Measurements from ENCODE around the gene AUTS2.

Gene AUTS2

DNA sequence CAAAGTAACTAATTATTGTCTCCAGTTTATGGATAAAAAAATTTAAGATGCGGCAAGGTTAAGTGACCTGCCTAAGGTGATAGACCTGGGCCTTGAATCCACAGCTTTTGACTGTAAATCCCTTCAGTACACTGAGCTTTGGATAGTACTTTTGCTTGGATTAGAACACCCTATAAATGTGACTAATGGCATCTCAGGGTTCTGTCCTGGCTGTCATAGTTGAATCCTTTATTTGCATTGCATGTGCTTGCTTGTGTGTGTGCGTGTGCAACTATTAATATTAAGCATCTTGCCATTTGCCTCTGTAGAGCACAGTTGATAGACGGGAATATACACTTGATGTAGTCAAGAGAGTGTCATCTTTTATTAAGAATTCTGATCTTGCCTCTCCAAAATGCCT lies 228.0 kb downstream of the AUTS2 start:
- no peak for FAIRE-seq

DNA sequence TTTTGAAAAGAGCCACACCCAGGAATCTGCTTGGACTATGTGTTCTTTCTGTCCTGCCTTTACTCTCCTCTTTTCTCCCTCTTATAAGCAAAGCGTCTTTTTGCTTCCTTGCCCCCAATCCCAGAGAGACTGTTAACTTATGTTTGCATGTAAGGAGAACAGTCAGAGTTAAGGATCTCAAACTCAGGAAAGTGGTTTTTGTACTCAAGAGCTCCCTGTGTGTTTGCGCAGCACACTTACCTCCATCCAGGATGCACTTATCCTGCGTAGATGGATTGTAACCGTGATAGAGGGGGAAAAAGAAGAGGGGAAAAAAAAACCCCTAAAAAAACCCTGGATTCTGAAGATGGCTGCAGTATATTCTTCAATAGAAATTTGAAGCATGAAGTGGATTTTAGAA lies 228.9 kb downstream of the AUTS2 start:
- no peak for FAIRE-seq

DNA sequence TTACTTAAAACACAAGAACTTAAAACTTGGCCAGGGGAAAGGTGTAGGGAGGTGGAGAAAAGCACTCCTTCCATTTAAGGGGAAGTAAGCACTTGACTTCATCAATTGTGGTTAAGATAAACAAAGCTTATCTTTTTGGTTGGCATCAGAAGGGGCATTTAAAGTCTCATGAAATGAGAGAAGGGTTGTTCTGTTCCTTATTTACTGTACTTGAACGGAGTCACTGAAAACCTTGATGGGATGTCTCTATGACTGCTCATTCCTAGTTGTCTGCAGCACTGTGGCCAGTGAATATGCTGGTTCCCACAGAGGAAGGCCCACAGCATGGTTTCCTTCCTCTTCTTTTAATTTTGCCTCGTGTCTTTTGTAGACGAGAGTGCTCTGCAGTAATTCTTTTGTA lies 229.3 kb downstream of the AUTS2 start:
- FAIRE-seq = no peak

DNA sequence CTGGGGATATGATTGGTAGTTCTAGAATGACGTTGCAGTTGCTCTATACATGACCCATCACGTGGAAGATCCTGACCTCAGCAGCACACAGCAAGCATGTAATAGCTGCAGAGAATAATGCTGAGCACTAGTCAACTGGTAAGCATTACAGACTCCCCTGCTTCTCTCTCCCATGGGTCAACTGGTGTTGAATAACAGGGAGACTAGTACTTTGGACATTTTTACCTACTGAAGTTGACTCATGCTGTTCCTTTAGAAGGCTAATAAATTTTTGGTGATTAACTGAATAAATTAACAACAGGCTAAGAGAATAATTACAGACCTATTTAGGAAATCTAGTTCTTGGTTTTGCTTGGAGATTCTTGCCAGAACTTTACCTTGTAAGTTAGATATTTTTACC lies 234.1 kb downstream of the AUTS2 start:
- no peak for FAIRE-seq

DNA sequence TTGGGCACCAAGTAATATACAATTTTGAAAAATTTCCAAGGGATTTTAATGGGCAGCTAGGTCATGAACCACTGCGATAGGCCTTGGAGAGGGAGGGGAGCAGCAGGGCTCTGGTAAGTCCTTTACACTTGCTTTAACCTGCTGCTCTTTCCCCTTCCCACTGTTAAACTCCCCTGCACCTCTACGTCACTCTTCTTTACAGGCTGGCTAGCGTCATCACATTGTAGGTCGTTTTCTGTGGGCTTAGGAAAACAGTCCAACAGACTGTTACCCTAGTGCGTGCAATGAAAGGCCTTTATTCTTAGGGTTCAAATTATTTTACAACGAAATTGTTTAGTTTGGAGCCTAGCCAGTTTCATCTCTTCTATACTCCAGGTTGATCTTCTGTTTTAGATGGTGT lies 235.7 kb downstream of the AUTS2 start:
- no peak for FAIRE-seq

DNA sequence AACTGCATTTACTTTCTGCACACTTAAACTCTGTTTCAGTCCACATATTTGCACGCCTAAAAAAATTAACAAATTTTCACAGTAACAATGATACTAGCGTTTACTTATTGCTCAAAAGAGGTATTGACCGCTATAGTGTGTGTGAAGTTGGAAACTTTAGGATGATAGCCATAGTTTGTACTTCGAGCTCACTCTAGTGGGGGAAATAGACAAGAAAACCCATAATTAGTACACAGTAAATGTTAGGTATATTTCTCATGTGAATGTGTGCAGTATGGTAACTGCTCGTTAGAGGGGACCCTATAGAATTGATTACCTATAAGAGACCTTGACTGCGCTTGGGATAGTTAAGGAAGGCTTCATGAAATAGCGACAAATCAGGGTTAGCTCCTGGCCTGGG lies 238.4 kb downstream of the AUTS2 start:
- no peak for FAIRE-seq

DNA sequence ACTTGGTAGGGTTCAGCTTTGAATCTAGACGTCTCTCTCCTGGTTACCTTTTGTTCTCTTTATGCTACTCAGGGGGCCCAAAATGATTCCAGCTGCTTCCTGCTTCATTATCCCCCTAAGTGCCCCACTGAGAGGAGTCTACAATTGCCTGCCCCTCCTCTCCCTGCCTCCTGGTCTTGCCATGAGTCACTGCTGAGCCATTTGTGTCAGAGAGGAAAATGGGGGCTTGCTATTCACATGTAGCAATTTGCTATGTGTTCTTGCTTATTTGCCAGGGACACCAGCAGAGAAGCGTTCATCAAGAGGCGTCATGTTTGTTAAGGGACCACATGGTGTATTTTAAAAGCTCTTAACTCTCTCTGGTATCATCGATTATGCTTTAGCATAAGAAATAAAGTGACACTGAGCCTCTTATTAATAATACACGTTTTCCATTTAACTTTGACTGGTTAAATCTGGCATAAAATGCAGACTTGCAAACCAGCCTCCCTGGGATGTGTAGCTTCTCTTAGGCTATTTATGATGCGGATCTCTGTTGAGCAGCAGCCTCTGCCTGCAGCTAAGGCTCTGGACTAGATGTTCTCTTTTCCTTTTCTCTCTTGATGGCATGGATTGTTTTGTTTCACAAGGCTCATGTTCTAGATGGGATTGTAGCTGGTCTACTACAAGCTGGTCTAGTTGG lies 239.3 kb downstream of the AUTS2 start:
- no peak for FAIRE-seq

DNA sequence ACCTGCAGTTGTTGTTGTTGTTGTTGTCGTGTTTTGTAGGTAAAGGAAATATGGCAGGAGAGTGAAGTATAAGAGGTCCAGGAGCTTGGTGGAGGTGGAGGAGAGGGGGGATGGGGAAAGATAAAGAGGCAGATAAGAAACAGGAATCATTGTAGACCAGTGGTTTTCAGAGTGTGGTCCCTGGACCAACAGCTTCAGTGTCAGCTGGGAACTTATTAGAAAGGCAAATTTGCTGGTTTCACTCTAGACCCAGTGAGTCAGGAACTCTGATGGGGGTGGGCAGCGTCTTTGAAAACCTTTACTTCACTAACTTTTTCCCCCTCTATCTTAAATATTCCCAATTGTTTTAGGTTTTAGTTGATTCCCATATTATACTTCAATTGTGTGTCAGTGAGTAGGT lies 241.5 kb downstream of the AUTS2 start:
- no peak for FAIRE-seq

DNA sequence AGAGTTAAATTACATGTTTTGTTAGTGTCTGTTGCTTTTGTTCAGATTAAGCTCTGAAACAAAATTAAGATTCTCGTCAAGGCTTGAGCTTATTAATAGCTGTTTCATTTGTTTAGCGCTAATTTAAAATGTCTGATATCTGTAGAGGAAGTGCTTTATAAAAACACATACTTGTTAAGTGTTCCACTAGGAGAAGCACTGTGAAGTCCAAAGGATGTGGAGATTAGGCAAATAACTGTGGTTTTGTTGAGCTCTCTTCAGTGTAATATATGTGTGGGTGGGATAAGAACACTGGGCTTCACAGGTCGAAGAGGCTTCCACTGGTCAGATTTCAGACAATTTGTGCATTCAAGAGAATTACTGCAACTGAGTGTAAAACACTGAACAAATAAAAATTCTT lies 242.0 kb downstream of the AUTS2 start:
- no peak for FAIRE-seq

DNA sequence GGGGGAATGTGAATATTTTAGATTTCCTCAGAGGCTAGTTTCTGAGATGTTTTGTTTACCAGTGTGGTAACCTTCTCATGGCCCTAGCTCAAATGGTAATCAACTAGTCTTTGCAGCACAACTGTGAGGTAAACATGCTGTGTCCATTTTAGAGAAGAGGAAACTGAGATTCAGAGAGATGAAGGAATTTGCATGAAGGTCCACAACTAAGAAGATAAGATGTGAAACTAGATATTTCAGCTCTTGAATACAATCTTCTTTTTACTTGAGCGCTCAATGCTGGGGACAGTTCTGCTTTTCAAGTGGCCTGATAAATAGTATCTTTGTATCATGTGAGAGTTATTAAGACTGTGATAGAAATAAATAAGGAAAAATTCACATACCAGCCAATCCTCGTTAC lies 245.4 kb downstream of the AUTS2 start:
- FAIRE-seq = no peak

DNA sequence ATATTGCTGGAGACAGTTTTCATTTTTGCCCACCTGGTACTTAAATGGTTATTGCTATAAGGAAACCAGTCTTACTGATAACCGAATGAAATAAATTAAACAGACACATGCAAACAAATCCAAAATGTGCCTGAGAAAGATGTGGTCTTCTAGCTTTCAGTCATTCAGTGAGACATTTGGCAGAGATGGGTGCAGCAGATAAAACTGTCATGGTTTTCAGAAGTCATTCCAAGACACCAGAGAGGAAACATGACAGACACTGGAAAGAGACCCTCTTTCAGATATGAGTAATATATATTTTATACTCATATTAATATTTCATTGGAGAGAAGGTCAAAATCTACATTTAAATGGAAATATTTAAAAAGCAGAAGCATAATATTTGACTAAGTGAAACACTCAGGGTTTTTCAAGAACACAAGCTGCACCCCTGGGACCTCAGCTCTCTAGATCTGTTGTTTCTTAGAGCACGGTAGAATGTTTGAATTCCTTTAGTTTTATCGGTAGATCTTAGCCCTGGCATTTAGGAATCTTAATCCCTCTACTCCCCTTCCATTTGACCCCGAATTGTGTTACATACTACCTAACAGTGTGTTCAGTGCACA lies 246.1 kb downstream of the AUTS2 start:
- FAIRE-seq = no peak

DNA sequence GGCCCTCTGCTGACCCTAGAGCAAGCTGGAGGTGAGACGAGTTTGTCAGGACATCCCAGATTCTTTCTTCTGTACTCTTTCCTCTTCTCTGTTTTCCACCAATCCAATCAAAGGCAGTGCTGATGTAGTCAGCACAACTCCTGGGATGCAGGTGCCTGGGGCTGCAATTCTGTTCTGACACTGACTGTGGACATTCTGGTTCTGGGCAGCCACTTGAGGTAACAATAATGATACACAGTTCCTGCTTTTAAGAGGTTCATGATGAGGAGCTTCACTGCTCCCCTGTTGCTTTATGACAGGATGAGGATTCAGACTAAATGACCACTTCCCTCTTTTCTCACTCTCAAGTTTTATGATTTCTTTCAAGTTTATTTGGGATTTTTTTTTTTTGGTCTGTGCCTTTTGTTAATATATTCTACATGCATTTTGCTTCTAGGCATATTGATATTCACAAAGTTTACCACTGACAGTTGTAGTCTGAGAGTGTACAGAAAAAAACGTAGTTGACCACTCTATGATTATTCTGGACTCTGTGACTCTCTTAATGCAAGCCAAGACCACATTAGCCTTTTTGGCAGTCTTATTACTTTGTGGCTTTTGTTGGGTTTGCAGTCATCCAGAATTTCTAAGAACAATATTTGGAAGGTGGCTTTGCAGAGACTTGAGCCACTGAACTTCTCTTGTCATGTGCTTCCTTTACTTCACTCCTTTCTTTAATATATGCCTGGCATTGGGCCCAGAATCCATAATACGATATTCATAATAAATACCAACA lies 247.6 kb downstream of the AUTS2 start:
- no peak for FAIRE-seq

DNA sequence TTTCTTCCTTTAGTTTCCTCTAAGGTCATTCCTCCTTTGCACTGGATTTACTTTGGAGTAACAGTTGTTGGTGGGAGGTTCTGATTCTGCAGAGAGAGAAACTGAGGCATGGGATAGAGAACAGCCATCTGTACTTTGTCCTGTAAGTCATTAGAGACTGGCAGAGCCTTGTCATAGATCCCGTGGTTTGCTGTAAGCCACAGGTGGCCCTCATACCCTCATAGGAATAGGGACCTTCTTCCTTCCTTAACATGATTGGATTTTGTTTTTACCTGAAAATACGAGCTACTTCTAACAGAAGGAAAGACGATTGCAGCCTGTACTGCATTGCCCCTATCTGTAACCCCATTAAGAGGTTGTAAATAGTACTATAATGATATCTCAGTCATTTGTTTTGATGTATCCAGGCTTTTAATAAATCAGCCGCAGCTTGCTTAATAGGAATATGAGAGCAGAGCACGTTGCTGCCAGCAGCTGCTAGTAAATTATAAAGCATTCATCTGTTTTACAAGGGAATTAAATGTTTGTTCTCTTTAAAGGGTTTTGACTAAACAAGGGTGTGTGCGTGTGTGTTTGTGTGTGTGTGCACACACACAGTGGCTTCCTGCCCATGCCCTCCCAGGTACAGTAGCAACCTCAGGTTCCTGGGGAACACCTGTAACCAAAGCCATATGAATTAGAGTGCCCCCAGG lies 249.8 kb downstream of the AUTS2 start:
- FAIRE-seq = no peak

DNA sequence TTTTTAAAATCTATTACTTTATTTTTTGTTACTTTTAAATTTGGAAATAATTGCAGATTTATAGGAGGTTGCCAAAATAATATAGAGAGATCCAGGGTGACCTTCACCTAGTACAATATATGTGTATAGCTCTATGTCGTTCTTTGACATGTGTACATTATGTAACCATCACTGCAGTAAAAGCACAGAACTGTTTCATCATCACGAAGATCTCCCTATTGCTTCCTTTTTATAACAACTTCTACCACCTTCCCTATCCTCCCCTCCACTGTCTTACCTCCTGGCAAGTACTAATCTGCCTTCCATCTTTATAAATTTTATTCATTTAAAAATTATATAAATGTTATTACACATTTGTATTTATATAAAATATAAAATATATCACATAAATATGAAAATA lies 251.0 kb downstream of the AUTS2 start:
- FAIRE-seq = no peak

DNA sequence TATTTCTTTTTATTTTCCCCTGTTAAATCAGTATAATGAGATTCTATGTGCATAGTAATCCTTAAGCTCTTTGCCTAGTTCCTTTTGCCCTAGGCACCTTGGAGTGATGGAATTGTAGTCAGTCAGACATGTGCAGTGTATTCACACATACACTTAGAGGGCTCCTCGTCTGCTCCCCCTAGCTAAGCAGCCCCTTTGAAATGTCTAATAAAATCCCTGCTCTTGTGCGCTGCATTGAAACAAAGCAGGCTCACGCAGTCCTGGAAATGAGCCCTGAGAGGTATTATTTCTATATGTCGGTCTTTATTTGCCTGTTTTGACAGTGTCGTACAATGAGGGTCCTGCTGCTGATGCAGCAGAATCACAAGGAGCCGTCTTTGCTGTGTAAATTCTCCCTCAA lies 258.7 kb downstream of the AUTS2 start:
- FAIRE-seq = no peak

DNA sequence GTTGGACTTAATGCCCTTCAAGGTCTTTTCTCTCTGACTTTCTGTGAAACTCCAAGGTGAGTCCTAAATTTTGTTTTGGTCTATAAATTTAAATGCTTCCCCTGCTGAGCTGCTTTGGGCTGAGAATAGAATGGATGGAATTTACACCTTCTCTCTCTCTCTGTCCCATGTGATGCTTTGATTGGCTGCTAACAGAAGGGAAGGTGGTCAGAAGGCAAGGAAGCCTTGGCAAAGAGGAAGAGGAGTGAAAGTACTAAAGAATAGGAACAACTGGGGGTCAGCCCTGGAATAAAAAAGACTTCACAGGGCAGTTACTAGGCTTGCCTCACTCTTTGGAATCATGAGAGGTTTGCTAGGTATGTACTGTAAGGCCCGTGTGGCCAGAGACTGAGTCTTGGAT lies 260.2 kb downstream of the AUTS2 start:
- FAIRE-seq = no peak

DNA sequence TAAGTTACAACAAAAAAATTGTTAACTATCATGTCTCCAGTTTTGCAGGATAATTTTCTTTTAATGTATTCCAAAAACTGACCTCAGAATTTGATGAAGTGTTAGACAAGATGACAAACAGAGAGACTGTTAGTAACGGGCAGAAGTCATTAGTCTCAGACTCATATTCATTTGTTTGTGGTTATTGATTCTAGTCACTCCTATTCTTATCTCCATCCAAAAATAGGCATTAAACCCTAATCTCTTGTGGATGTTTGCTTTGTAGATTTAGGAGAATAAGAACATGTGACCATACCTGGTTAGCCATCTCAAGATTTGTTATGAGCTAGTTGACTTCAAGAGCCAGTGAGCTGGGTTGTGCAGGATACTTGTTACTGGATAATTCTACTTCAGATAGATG lies 261.1 kb downstream of the AUTS2 start:
- no peak for FAIRE-seq

DNA sequence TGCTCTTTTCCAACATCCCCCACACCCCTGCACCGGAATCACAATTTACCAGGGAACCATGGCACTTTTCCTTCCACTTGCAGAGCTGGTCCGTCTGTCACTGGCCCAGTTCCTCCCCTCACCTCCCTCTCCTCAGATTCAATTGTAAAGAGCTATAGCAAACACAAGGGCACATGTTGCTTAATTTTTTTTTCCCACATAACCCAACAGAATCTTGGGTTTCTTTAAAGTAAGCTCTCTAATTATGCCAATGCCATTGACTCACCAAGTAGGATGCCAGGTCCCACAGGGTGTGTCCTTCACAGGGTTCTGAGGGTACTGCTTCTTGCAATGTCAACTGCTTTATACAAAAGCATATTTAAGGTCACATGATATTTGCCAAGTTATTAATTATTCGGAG lies 262.2 kb downstream of the AUTS2 start:
- no peak for FAIRE-seq

DNA sequence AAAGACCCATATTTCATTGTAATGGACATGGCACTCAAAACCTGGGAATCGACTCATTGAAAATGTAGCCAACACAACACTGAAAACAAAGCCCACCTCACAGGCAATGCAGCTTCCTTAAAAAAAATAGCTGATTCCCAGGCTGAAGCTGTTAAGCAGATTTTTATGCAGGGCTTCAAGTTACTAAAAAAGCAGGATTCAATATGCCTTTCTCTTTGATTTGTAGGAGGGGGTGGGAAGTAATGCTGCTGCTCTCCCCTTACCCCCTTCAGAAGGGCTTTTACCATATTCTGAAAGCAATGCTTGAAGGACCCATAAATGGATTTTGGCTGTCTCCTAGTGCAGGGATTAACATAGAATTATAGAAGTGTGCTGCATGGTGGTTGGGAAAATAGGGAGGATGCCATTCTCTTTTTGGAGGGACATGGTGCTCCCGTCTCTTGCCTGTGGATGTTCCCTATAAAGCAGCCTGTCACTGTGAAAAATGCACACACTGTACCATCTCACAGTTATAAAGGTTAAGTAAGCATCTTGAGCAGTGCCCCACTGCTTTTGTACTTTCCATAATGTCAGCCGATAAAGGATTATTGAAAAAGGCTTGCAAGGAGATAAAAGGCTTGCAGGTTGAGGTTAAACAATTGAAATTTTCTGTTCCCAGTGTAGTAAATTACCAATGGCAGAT lies 262.8 kb downstream of the AUTS2 start:
- no peak for FAIRE-seq

DNA sequence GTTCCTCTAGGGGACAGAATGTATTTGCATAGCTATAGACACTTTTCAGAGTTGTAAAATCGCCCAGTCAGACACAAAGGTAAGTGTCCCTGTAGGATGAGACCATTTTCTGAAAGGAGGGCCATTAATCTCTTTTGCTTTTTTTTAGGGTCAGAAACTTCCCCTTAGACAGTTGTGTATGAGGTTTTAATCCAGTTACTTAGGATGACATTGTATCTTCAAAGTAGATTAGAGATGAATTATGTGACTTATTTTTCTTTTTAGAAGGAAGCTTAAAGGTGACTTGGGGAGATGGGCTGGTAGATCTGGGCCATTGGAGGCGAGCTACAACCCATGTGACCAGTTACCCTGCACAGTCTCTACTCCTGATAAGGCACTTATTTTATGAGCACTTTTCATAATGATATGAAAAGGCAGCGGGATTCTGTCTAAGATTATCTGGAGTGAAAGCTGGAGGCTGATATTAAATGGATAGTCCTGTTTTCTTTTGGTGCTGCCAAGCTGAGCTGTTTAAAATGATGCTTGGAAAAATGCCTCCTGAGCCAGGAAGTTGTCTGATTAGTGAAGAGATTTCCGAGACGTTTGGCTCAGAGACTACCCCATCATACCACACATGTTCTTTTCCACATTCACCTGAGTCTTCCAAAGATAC lies 264.3 kb downstream of the AUTS2 start:
- no peak for FAIRE-seq

DNA sequence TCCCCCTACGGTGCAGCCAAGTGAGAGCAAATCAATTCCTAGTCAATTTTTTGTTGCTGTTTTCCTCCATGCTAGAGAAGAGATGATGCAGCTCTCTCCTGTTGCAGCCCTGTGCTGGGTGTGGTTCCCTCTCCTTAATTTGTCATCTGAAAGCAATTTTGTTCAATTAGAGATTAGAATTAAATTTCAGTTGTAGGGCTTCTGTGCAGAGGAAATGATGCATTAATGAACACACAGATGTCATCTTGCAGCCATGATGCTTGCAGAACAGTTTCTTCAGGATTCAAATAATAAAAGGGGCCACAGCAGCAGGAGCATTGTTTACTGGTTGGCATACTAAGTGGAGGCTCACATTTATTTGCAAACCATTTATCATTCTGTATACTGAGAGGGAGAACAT lies 266.0 kb downstream of the AUTS2 start:
- no peak for FAIRE-seq

DNA sequence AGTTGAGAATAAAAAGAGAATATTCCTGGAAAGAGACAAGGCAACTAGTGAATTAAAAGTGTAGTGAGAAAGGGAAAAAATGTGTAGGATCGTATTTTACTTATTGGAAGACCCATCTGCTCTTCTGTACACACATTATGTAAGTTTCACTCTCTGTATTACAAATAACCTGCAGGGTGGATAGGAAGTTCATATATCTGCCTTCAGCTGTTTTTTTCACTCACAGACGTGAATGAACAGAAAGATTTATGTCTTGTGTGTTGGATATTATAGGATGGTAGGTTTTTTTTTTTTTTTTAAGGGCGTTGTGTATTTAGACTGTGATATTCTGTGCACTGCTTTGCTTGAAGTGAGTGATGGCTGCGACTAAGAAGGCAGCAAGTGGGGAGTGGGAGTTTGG lies 266.5 kb downstream of the AUTS2 start:
- no peak for FAIRE-seq

DNA sequence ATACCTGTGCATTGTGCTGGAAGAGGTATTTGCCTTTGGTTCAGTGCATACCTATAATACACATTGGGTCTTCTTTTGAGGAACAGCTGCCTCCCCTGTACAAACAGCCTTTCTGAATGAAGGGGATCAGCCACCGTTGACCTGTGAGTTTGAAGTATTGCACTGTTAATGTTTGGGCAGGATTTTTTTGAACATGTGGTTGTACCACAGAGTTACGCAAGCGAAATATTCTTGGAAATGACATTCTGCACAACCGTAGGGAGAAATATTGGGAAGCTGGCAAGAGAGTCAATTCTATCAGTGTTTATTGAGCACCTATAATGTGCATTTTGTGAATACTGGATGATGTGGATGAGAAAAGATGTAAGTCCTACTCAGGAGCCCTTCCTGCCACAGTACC lies 270.6 kb downstream of the AUTS2 start:
- no peak for FAIRE-seq

Data from A204.1 (cell line).